Spleen (tissue), 11 donors: Measurements from ENCODE around the gene RBMS2. TPM values are rescaled to one million over a fixed set of nuclear protein-coding genes. Genes with fewer than 3 reads are reported as not detected.
A peak's percentile ranks its signal among the peaks of the same experiment; 100 is the strongest.
"Not testable (repeated sequence)": the region's sequence is repeated elsewhere in the genome, so short reads cannot be mapped to it uniquely, and the experiment has no call there.

Source experiments
- DNase-seq: peaks from one replicate; pipeline ENCODE4 v3.0.0-alpha.2; 2020
- H3K27ac ChIP-seq, 8 donors: fragments of 200-600 bp; sonication (generic) in 7 of 8; 1 replicate in 4 of 8; 2 replicates in 4 of 8; pipeline versions ENCODE4 v1.5.0 to v1.8.0; 2016 to 2021; ENCODE audit warnings: inconsistent platforms in 4 of 8, mild to moderate bottlenecking in 4 of 8, moderate library complexity in 1 of 8
- H3K27me3 ChIP-seq, 7 donors: fragments of 200-600 bp; sonication (generic) in 6 of 7; replicated peaks in 1 of 7; 1 replicate in 4 of 7; 2 replicates in 3 of 7; pipeline versions ENCODE4 v1.5.0 to v1.8.0; 2016 to 2021; ENCODE audit warnings: inconsistent platforms in 3 of 7, mild to moderate bottlenecking in 1 of 7
- H3K36me3 ChIP-seq, 6 donors: fragments of 200-600 bp; sonication (generic) in 5 of 6; 1 replicate in 4 of 6; 2 replicates in 2 of 6; pipeline versions ENCODE4 v1.5.0 to v1.8.0; 2016 to 2021; ENCODE audit warnings: inconsistent platforms in 2 of 6
- H3K4me1 ChIP-seq, 6 donors: fragments of 200-600 bp; sonication (generic) in 5 of 6; 1 replicate in 3 of 6; 2 replicates in 3 of 6; pipeline versions ENCODE4 v1.5.0 to v1.8.0; 2016 to 2021; ENCODE audit warnings: inconsistent platforms in 3 of 6
- H3K4me3 ChIP-seq, 8 donors: fragments of 200-600 bp; sonication (generic) in 7 of 8; 1 replicate in 4 of 8; 2 replicates in 4 of 8; pipeline versions ENCODE4 v1.5.0 to v1.8.0; 2016 to 2021; ENCODE audit warnings: inconsistent platforms in 4 of 8, mild to moderate bottlenecking in 4 of 8, moderate library complexity in 2 of 8
- H3K9me3 ChIP-seq, 8 donors: fragments of 200-600 bp; sonication (generic) in 7 of 8; 1 replicate in 4 of 8; 2 replicates in 4 of 8; pipeline versions ENCODE4 v1.5.0 to v1.8.0; 2016 to 2021; ENCODE audit warnings: inconsistent platforms in 4 of 8
- POLR2A ChIP-seq, 3 donors: fragments of 450-650 bp; IDR thresholded peaks; one replicate each; pipeline ENCODE4 v1.5.1; 2017; ENCODE audit warnings: antibody characterized with exemption in 3 of 3, mild to moderate bottlenecking in 1 of 3
- POLR2AphosphoS5 ChIP-seq, 3 donors: sonication (generic); formaldehyde crosslinking; IDR thresholded peaks; one replicate each; pipeline ENCODE4 v1.5.1; 2017; ENCODE audit warnings: antibody characterized with exemption in 3 of 3
- WGBS, 5 donors: extraction: QIAGEN DNeasy Blood & Tissue Kit in 3 of 5; methylation state at CpG; one replicate each; pipeline versions ENCODE4 v1.1.5 to v1.1.7; 2013 to 2018; 5-methylcytosine and 5-hydroxymethylcytosine counted together
- intact Hi-C: fragments of 100-400 bp; cut with DNase I; formaldehyde crosslinking; loops from one replicate; pipeline ENCODE4 v1.15.0; 2023; ENCODE audit warnings: low total_unique reads
- polyA plus RNA-seq, 3 donors: library from polyadenylated mRNA; stranded (reverse); fragments of 200-250 nt; gene quantifications; one replicate each; pipeline ENCODE4 v1.2.1, GENCODE V29; 2013
- total RNA-seq, 7 donors: library from RNA; depleted of rRNA in 3 of 7; stranded (reverse); fragments of >200 nt in 3 of 7; fragmentation: NEBNext Ultra II Directional in 4 of 7; extraction: Animal tissue kit (Norgen Biotek cat#: 25700) in 4 of 7; gene quantifications; one replicate each; pipeline versions ENCODE4 v1.1.0 to v1.2.1, GENCODE V29; 2016 to 2021
- TF ChIP-seq, protein P1 (sequence below), 11 experiments: fragments of 200-600 bp in 7 of 11; fragments of 450-650 bp in 4 of 11; sonication (generic) in 4 of 11; IDR thresholded peaks in 8 of 11; conservative IDR thresholded peaks in 3 of 11; 1 replicate in 7 of 11; 2 replicates in 4 of 11; pipeline versions ENCODE4 v1.4.0 to v1.8.0; 2016 to 2021; ENCODE audit warnings: antibody characterized with exemption in 11 of 11, inconsistent platforms in 4 of 11, mild to moderate bottlenecking in 1 of 11
- donor health status: healthy with polysubstance abuse.
- donor health status: DM: no; HTN: no; CAD: no; lungs with moderate emphysema.
- donor health status: DM: no; HTN: no; CAD: no.
- donor health status: Bipolar disorder and iron deficiency.
- donor health status: healthy.
- donor health status: DM: no; HTN: no; CAD: no.
- donor health status: DM: yes; HTN: yes; CAD: no.

RBMS2 gene
- total and polyA plus RNA-seq, 10 donors, result 3.0 to 65.4 (median 26.2) TPM

- H3K9me3 ChIP-seq, result no peaks in the 10 kb centered on the region
- peaks cover 0 to 53% (median 2%) of the 10 kb centered on the region in 6 donors for H3K36me3 ChIP-seq
- no peak for TF ChIP-seq POLR2A (IDR thresholded peaks at IDR 0.05)
- TF ChIP-seq, protein P1, sequence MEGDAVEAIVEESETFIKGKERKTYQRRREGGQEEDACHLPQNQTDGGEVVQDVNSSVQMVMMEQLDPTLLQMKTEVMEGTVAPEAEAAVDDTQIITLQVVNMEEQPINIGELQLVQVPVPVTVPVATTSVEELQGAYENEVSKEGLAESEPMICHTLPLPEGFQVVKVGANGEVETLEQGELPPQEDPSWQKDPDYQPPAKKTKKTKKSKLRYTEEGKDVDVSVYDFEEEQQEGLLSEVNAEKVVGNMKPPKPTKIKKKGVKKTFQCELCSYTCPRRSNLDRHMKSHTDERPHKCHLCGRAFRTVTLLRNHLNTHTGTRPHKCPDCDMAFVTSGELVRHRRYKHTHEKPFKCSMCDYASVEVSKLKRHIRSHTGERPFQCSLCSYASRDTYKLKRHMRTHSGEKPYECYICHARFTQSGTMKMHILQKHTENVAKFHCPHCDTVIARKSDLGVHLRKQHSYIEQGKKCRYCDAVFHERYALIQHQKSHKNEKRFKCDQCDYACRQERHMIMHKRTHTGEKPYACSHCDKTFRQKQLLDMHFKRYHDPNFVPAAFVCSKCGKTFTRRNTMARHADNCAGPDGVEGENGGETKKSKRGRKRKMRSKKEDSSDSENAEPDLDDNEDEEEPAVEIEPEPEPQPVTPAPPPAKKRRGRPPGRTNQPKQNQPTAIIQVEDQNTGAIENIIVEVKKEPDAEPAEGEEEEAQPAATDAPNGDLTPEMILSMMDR (IDR thresholded peaks at IDR 0.05 in 8 of 11, conservative IDR thresholded peaks at IDR 0.05 in 3 of 11), result no peak
- no peak for TF ChIP-seq POLR2AphosphoS5 (IDR thresholded peaks at IDR 0.05)
These were observed 52.6 kb downstream of the RBMS2 start for GRCh38 chr12:56574210-56574609.

DNA sequence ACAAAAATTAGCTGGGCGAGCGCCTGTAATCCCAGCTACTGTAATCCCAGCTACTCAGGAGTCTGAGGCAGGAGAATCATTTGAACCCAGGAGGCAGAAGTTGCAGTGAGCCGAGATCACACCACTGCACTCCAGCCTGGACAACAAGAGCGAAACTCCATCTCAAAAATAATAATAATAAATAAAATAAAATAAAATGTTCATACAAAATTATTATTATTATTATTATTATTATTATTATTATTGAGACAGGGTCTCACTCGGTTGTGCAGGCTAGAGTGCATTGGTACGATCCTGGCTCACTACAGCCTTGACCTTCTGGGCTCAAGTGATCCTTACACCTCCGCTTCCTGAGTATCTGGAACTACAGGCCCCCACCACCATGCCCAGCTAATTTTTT is 55.6 kb downstream of the RBMS2 start:
- H3K4me3 ChIP-seq, DNase-seq, intact Hi-C loops, H3K27me3 ChIP-seq, H3K9me3 ChIP-seq, H3K27ac ChIP-seq: not testable (repeated sequence)
- Histone ChIP-seq H3K36me3 (peaks cover 0 to 56% (median 10%) of the 10 kb centered on the region in 6 donors), H3K4me1 (peaks cover 3 to 29% (median 10%) of the 10 kb centered on the region in 6 donors)
- 85 to 90% (median 89%) methylated on average over 7 of the region's 7 CpGs for WGBS, 5 donors

More at GRCh38 chr12:56574210-56574609, 52.6 kb downstream of the RBMS2 start:
- no peak for DNase-seq
- 28 to 51% (median 44%) methylated on average over 2 of the region's 2 CpGs for WGBS, 5 donors
- Histone ChIP-seq H3K27ac (no peak overlapping the region), H3K4me3 (no peak overlapping the region), H3K27me3 (no peaks in the 10 kb centered on the region), H3K4me1 (peaks cover 3 to 49% (median 24%) of the 10 kb centered on the region in 6 donors)
- intact Hi-C loops, result no loop called here

DNA sequence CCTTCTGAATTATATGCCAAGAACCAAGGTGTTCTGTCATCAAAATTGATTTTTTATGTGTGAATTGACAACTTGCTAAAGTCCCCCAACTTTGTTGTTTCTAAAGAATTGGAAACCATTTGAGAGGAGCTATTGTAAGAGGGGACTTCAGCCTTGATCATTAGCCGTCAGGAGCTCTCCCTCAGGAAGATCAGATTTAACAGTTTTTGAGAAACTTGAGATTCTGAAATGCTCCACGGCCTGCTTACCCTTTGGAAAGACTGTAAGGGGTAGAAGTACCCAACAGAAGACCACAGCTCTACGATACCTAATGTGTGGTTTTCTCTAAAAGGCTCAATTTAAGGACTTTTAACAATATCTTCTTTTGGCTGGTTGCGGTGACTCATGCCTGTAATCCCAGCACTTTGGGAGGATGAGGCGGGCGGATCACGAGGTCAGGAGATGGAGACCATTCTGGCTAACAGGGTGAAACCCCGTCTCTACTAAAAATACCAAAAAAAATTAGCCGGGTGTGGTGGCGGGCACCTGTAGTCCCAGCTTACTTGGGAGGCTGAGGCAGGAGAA is 57.4 kb downstream of the RBMS2 start:
- WGBS, 5 donors, result 83 to 95% (median 90%) methylated on average over 10 of the region's 10 CpGs
- peaks cover 0 to 69% (median 10%) of the 10 kb centered on the region in 6 donors for H3K36me3 ChIP-seq
- no peaks in the 10 kb centered on the region for H3K27me3 ChIP-seq
- intact Hi-C loops, result no loop called here
- H3K9me3 ChIP-seq, result no peaks in the 10 kb centered on the region
- H3K4me3 ChIP-seq, result no peak overlapping the region
- peaks cover 0 to 11% (median 0%) of the 10 kb centered on the region in 6 donors for H3K4me1 ChIP-seq
- H3K27ac ChIP-seq, result no peak overlapping the region
- TF ChIP-seq, protein P1 (IDR thresholded peaks at IDR 0.05 in 8 of 11, conservative IDR thresholded peaks at IDR 0.05 in 3 of 11), result no peak
- no peak for TF ChIP-seq POLR2AphosphoS5 (IDR thresholded peaks at IDR 0.05)
- TF ChIP-seq POLR2A (IDR thresholded peaks at IDR 0.05), result no peak
- no peak for DNase-seq

GRCh38 chr12:56581418-56582145 is 60.0 kb downstream of the RBMS2 start:
- Histone ChIP-seq H3K36me3 (peaks cover 0 to 63% (median 10%) of the 10 kb centered on the region in 6 donors), H3K27ac (peak overlapping the region in 2 of 8 donors; percentile 5 to 30), H3K9me3 (no peaks in the 10 kb centered on the region), H3K27me3 (no peaks in the 10 kb centered on the region), H3K4me3 (no peak overlapping the region), H3K4me1 (peaks cover 0 to 7% (median 0%) of the 10 kb centered on the region in 6 donors)
- 66 to 79% (median 72%) methylated on average over 10 of the region's 10 CpGs for WGBS, 5 donors
- DNase-seq, result no peak
- TF ChIP-seq POLR2A (IDR thresholded peaks at IDR 0.05) (no peak), POLR2AphosphoS5 (IDR thresholded peaks at IDR 0.05) (no peak)
- TF ChIP-seq, protein P1 (IDR thresholded peaks at IDR 0.05 in 8 of 11, conservative IDR thresholded peaks at IDR 0.05 in 3 of 11), result no peak
- intact Hi-C loops, result no loop called here
